ENCODE results near the gene JAZF1.

The JAZF1 gene

GRCh38 chr7:27825891-27826290 is 354.7 kb downstream of the JAZF1 start:
- Histone ChIP-seq H3K36me3 (peaks cover 66% of the 10 kb centered on the region), H3K27me3 (no peaks in the 10 kb centered on the region), H3K9me3 (no peaks in the 10 kb centered on the region), H3K4me3 (ENCODE audit: low read depth in 1 of 2, low read length in 1 of 2) (no peak overlapping the region), H3K27ac (no peak overlapping the region), H3K4me1 (ENCODE audit: control insufficient read depth in 1 of 2, insufficient read depth in 1 of 2, low read depth in 1 of 2, low read length in 1 of 2) (no peaks in the 10 kb centered on the region)
- TF ChIP-seq, protein P1, sequence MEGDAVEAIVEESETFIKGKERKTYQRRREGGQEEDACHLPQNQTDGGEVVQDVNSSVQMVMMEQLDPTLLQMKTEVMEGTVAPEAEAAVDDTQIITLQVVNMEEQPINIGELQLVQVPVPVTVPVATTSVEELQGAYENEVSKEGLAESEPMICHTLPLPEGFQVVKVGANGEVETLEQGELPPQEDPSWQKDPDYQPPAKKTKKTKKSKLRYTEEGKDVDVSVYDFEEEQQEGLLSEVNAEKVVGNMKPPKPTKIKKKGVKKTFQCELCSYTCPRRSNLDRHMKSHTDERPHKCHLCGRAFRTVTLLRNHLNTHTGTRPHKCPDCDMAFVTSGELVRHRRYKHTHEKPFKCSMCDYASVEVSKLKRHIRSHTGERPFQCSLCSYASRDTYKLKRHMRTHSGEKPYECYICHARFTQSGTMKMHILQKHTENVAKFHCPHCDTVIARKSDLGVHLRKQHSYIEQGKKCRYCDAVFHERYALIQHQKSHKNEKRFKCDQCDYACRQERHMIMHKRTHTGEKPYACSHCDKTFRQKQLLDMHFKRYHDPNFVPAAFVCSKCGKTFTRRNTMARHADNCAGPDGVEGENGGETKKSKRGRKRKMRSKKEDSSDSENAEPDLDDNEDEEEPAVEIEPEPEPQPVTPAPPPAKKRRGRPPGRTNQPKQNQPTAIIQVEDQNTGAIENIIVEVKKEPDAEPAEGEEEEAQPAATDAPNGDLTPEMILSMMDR (IDR thresholded peaks at IDR 0.05), result no peak

GRCh38 chr7:27822245-27822644 is 358.4 kb downstream of the JAZF1 start:
- TF ChIP-seq, protein P1 (IDR thresholded peaks at IDR 0.05), result no peak
- Histone ChIP-seq H3K36me3 (peaks cover 63% of the 10 kb centered on the region), H3K4me1 (ENCODE audit: control insufficient read depth in 1 of 2, insufficient read depth in 1 of 2, low read depth in 1 of 2, low read length in 1 of 2) (no peaks in the 10 kb centered on the region), H3K9me3 (no peaks in the 10 kb centered on the region), H3K27me3 (no peaks in the 10 kb centered on the region), H3K27ac (no peak overlapping the region), H3K4me3 (ENCODE audit: low read depth in 1 of 2, low read length in 1 of 2) (no peak overlapping the region)

- no peak overlapping the region for H3K27ac ChIP-seq
- H3K4me3 ChIP-seq (ENCODE audit: low read depth in 1 of 2, low read length in 1 of 2), result no peak overlapping the region
- no peaks in the 10 kb centered on the region for H3K4me1 ChIP-seq (ENCODE audit: control insufficient read depth in 1 of 2, insufficient read depth in 1 of 2, low read depth in 1 of 2, low read length in 1 of 2)
- no peaks in the 10 kb centered on the region for H3K27me3 ChIP-seq
- peaks cover 43% of the 10 kb centered on the region for H3K36me3 ChIP-seq
- H3K9me3 ChIP-seq, result no peaks in the 10 kb centered on the region
- TF ChIP-seq, protein P1 (IDR thresholded peaks at IDR 0.05), result no peak
Measured at GRCh38 chr7:27812706-27813105, 367.9 kb downstream of the JAZF1 start.

DNA sequence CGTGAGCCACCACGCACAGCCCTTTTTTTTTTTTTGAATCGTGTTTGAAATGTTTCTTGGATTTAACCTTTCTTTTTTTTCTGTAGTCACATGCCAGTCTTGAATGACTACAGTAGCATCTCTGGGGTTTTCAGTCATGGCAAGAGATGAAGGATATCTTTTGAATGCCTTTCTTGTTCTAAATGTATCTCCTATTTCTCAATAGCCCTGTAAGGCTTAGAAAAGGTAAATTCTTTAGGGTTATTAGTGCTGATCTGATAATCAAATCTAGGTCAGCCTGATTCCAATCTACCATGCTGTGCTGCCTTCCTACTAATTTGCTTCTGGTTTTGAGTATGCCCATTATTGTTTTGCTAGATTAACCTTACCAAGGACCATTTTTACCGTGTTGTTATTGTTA is 370.4 kb downstream of the JAZF1 start:
- TF ChIP-seq, protein P1 (IDR thresholded peaks at IDR 0.05), result no peak
- Histone ChIP-seq H3K36me3 (peaks cover 24% of the 10 kb centered on the region), H3K4me1 (ENCODE audit: control insufficient read depth in 1 of 2, insufficient read depth in 1 of 2, low read depth in 1 of 2, low read length in 1 of 2) (no peaks in the 10 kb centered on the region), H3K27ac (no peak overlapping the region), H3K27me3 (no peaks in the 10 kb centered on the region), H3K9me3 (no peaks in the 10 kb centered on the region), H3K4me3 (ENCODE audit: low read depth in 1 of 2, low read length in 1 of 2) (no peak overlapping the region)

DNA sequence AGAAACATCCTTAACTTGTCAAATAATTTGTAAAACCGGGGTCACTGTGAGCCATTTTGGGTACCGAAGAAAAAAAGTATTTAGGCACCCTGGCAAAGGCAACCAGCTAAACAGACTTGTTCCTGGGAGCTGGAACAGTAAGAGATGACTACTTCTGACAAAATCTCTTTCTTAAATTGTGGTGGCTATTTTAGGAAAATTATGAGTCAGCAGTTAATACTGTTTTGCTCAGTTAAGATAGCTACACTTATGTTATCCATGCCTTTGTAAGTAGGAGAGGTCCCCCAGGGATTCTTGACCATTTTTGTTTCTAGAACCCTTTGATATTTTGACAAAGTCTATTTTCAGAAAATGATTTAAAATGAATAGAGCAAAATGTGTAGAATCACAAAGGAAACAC is 372.0 kb downstream of the JAZF1 start:
- no peak overlapping the region for H3K4me3 ChIP-seq (ENCODE audit: low read depth in 1 of 2, low read length in 1 of 2)
- TF ChIP-seq, protein P1 (IDR thresholded peaks at IDR 0.05), result no peak
- no peak overlapping the region for H3K27ac ChIP-seq
- no peaks in the 10 kb centered on the region for H3K27me3 ChIP-seq
- peaks cover 21% of the 10 kb centered on the region for H3K36me3 ChIP-seq
- no peaks in the 10 kb centered on the region for H3K9me3 ChIP-seq
- H3K4me1 ChIP-seq (ENCODE audit: control insufficient read depth in 1 of 2, insufficient read depth in 1 of 2, low read depth in 1 of 2, low read length in 1 of 2), result no peaks in the 10 kb centered on the region

DNA sequence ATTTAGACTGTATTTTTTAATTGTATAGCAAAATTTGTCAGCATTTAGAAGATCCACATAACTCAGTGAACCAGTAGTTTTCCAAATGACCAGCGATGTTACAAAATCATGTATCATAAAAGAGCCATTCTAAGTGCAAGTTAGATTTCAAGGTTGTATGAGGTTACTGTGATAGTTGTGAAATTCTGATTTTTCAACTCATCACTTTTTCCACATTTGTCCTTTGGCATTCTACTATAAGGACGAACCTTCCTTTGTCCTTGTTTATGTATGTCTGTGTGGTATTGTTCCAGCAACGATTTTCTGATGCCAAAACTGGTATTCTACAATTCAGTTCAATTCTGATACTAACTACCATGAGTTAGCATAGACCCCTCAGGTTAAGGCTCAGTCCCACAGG is 376.5 kb downstream of the JAZF1 start:
- TF ChIP-seq, protein P1 (IDR thresholded peaks at IDR 0.05), result no peak
- H3K27ac ChIP-seq, result peak overlapping the region; percentile 3

More for the DNA sequence above, 376.5 kb downstream of the JAZF1 start:
- Histone ChIP-seq H3K9me3 (no peaks in the 10 kb centered on the region), H3K36me3 (peaks cover 52% of the 10 kb centered on the region), H3K27me3 (no peaks in the 10 kb centered on the region), H3K4me3 (ENCODE audit: low read depth in 1 of 2, low read length in 1 of 2) (no peak overlapping the region), H3K4me1 (ENCODE audit: control insufficient read depth in 1 of 2, insufficient read depth in 1 of 2, low read depth in 1 of 2, low read length in 1 of 2) (no peaks in the 10 kb centered on the region)
